Naive thymus-derived CD4-positive, alpha-beta T cell (primary cell): Measurements from ENCODE around the gene CXCL3. TPM values are rescaled to one million over a fixed set of nuclear protein-coding genes. Genes with fewer than 3 reads are reported as not detected.

ENCODE experiments used
- ATAC-seq: fragments of 150-1000 bp; cut with Tn5 transposase; 2 replicates; pipeline ENCODE4 v1.10.0; 2021; ENCODE audit warnings: mild to moderate bottlenecking, moderate library complexity
- CTCF ChIA-PET: fragments of 350-600 bp; sonication (Branson Sonifier 250); formaldehyde crosslinking; loops from one replicate; lab custom pipeline; 2021; ENCODE audit warnings: antibody characterized with exemption; lab: Charles Lee
- POLR2A ChIA-PET: fragments of 350-600 bp; sonication (Branson Sonifier 250); formaldehyde crosslinking; loops from one replicate; lab custom pipeline; 2021; ENCODE audit warnings: antibody characterized with exemption, inconsistent platforms; lab: Charles Lee
- DNase-seq, 9 donors: peaks; one replicate each; pipeline versions ENCODE4 v3.0.0 to v3.0.0-alpha.2; 2020 to 2022; ENCODE audit warnings: mixed read lengths in 1 of 9
- H3K27ac ChIP-seq: one replicate; pipeline ENCODE4 v1.7.0; 2013; ENCODE audit warnings: mild to moderate bottlenecking, low read depth, low read length, moderate library complexity
- H3K27me3 ChIP-seq, 2 donors: one replicate each; pipeline ENCODE4 v1.7.0; 2013; ENCODE audit warnings: low read length in 2 of 2, mild to moderate bottlenecking in 2 of 2, moderate library complexity in 2 of 2; ENCODE audit not compliant: control insufficient read depth in 2 of 2, insufficient read depth in 2 of 2
- H3K36me3 ChIP-seq, 3 experiments: 1 replicate in 2 of 3; 2 replicates in 1 of 3; pipeline ENCODE4 v1.7.0; 2013; ENCODE audit warnings: low read length in 3 of 3, mild to moderate bottlenecking in 3 of 3, moderate library complexity in 1 of 3; ENCODE audit not compliant: insufficient read depth in 3 of 3, control insufficient read depth in 2 of 3
- H3K4me1 ChIP-seq, 2 donors: one replicate each; pipeline ENCODE4 v1.7.0; 2013; ENCODE audit warnings: low read length in 2 of 2, mild to moderate bottlenecking in 2 of 2, moderate library complexity in 1 of 2; ENCODE audit not compliant: control insufficient read depth in 2 of 2, insufficient read depth in 2 of 2
- H3K4me3 ChIP-seq: 2 replicates; pipeline ENCODE4 v1.7.0; 2013; ENCODE audit warnings: mild to moderate bottlenecking, low read length
- H3K9me3 ChIP-seq, 3 experiments: 1 replicate in 2 of 3; 2 replicates in 1 of 3; pipeline ENCODE4 v1.7.0; 2013; ENCODE audit warnings: low read length in 3 of 3; ENCODE audit not compliant: control insufficient read depth in 2 of 3
- H3K27ac Mint-ChIP-seq, 9 donors: one replicate each; pipeline ENCODE4 v1.8.0; 2020 to 2022; ENCODE audit warnings: mixed read lengths in 9 of 9, mild to moderate bottlenecking in 8 of 9, moderate library complexity in 5 of 9, inconsistent platforms in 2 of 9
- H3K27me3 Mint-ChIP-seq, 5 donors: one replicate each; pipeline ENCODE4 v1.8.0; 2021 to 2022; ENCODE audit warnings: mixed read lengths in 5 of 5, mild to moderate bottlenecking in 1 of 5
- H3K36me3 Mint-ChIP-seq, 5 donors: one replicate each; pipeline ENCODE4 v1.8.0; 2020 to 2022; ENCODE audit warnings: mixed read lengths in 5 of 5, mild to moderate bottlenecking in 3 of 5, inconsistent platforms in 1 of 5
- H3K4me1 Mint-ChIP-seq, 7 donors: one replicate each; pipeline ENCODE4 v1.8.0; 2020 to 2022; ENCODE audit warnings: mixed read lengths in 7 of 7, mild to moderate bottlenecking in 3 of 7, inconsistent platforms in 1 of 7
- H3K4me3 Mint-ChIP-seq, 10 donors: one replicate each; pipeline ENCODE4 v1.8.0; 2020 to 2022; ENCODE audit warnings: mild to moderate bottlenecking in 10 of 10, mixed read lengths in 10 of 10, moderate library complexity in 6 of 10, inconsistent platforms in 2 of 10
- H3K9me3 Mint-ChIP-seq, 11 donors: one replicate each; pipeline ENCODE4 v1.8.0; 2020 to 2022; ENCODE audit warnings: mixed read lengths in 11 of 11, mild to moderate bottlenecking in 4 of 11, inconsistent platforms in 1 of 11, moderate library complexity in 1 of 11
- intact Hi-C, 2 donors: fragments of 100-400 bp; cut with micrococcal nuclease; formaldehyde crosslinking; loops; one replicate each; pipeline ENCODE4 v1.15.1; 2023
- polyA plus RNA-seq, 2 donors: library from polyadenylated mRNA; unstranded; fragments of 300-500 nt; fragmentation: Illumina TruSeq; gene quantifications; one replicate each; pipeline ENCODE4 v1.2.3, GENCODE V29; 2021
- total RNA-seq, 6 experiments: library from RNA in 5 of 6; stranded (reverse) in 5 of 6; gene quantifications; 1 replicate in 5 of 6; 2 replicates in 1 of 6; pipeline ENCODE4 v1.2.3 and lab custom pipeline; 2021 to 2026

Gene CXCL3
- total and polyA plus RNA-seq, 7 experiments from 2014 or later = 0.92 to 15.3 (median 3.0) TPM; not detected in 4

DNA sequence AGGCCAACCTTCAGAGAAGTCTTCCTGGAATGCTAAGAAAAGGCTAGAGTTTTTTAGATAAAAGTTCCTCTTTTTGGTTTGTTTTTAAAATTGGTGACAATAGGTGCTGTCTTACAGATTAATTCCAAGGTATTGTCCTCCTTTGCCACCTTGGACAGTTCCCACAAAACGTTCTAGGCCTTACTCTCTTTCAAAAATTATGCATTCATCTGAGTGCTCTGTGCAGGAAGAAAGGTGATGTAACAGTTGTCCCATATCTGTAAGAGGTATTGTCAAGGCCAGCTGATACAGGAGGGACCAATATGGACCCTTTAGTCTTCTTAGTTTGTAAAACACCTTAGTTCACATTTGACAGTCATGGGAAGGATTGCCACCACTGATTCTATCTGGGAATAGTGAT, 24.2 kb downstream of the CXCL3 start:
- H3K9me3 ChIP-seq = no peaks in the 10 kb centered on the region
- H3K27ac ChIP-seq = no peak overlapping the region
- no peaks in the 10 kb centered on the region for H3K4me1 ChIP-seq
- H3K27me3 ChIP-seq = no peaks in the 10 kb centered on the region
- DNase-seq (no peak), ATAC-seq (no peak)
- no peak overlapping the region for H3K4me3 Mint-ChIP-seq
- H3K36me3 ChIP-seq = no peaks in the 10 kb centered on the region
- ChIA-PET CTCF (no interaction called here), POLR2A (no interaction called here)
- H3K27ac Mint-ChIP-seq = no peak overlapping the region
- H3K27me3 Mint-ChIP-seq = peaks cover 0 to 14% (median 11%) of the 10 kb centered on the region in 5 donors
- H3K4me1 Mint-ChIP-seq = peaks cover 0 to 19% (median 0%) of the 10 kb centered on the region in 7 donors
- intact Hi-C loops = no loop called here
- H3K4me3 ChIP-seq = no peak overlapping the region
- H3K36me3 Mint-ChIP-seq = no peaks in the 10 kb centered on the region
- peaks cover 0 to 6% (median 0%) of the 10 kb centered on the region in 11 donors for H3K9me3 Mint-ChIP-seq

DNA sequence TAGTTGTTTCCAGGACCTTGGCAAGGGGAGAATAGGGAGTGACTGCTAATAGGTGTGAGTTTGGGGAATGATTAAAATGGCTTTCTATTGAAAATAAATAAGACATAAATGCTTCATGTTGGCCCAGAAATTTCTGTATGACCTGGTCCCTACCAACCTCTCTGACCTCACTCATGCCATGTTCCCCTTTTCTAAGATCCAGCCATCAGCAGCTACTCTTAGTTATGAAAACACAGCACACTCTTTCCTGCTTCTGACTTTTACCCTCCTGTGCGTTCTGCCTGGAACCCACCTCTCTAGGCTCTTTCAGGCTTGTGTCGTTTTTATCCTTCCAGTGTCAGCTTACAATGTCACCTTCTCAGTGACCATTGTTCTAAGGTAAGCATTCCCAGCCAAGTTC, 25.2 kb downstream of the CXCL3 start:
- no peak overlapping the region for H3K4me3 ChIP-seq
- intact Hi-C loops = no loop called here
- H3K36me3 Mint-ChIP-seq = no peaks in the 10 kb centered on the region
- H3K27me3 ChIP-seq = no peaks in the 10 kb centered on the region
- POLR2A ChIA-PET = no interaction called here
- no peaks in the 10 kb centered on the region for H3K36me3 ChIP-seq
- no peak for ATAC-seq
- no peak overlapping the region for H3K4me3 Mint-ChIP-seq
- CTCF ChIA-PET = no interaction called here
- no peaks in the 10 kb centered on the region for H3K9me3 ChIP-seq
- no peak overlapping the region for H3K27ac Mint-ChIP-seq
- peaks cover 0 to 6% (median 0%) of the 10 kb centered on the region in 11 donors for H3K9me3 Mint-ChIP-seq
- no peak for DNase-seq
- no peak overlapping the region for H3K27ac ChIP-seq
- peaks cover 0 to 16% (median 0%) of the 10 kb centered on the region in 7 donors for H3K4me1 Mint-ChIP-seq
- H3K4me1 ChIP-seq = no peaks in the 10 kb centered on the region
- peaks cover 0 to 14% (median 7%) of the 10 kb centered on the region in 5 donors for H3K27me3 Mint-ChIP-seq

DNA sequence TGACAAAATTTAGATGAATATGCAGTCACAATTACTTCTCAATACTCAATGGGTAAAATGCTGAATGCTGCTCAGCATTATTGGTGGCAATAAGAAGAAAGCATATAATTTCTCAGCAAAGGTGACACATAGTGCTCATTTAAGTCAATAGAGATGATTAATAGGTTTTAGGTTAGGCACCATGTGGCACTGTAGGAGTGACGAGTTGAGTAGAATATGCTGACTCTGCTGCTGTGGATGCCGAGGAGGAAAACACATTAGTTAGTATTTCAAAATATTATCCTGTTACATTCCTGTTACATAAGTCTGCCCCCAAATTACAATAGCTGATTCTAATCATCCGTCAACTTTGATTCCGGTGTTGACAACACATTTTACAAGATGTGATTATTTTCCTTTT, 26.4 kb downstream of the CXCL3 start:
- POLR2A ChIA-PET = no interaction called here
- Mint-ChIP-seq H3K27ac (no peak overlapping the region), H3K9me3 (peaks cover 0 to 6% (median 0%) of the 10 kb centered on the region in 11 donors), H3K36me3 (no peaks in the 10 kb centered on the region), H3K4me1 (peaks cover 0 to 16% (median 0%) of the 10 kb centered on the region in 7 donors), H3K27me3 (peaks cover 0 to 14% (median 7%) of the 10 kb centered on the region in 5 donors), H3K4me3 (no peak overlapping the region)
- CTCF ChIA-PET = no interaction called here
- Histone ChIP-seq H3K27me3 (no peaks in the 10 kb centered on the region), H3K4me1 (no peaks in the 10 kb centered on the region), H3K9me3 (no peaks in the 10 kb centered on the region), H3K36me3 (no peaks in the 10 kb centered on the region), H3K27ac (no peak overlapping the region), H3K4me3 (no peak overlapping the region)
- DNase-seq (no peak), ATAC-seq (peak; percentile 18)
- intact Hi-C loops = no loop called here

DNA sequence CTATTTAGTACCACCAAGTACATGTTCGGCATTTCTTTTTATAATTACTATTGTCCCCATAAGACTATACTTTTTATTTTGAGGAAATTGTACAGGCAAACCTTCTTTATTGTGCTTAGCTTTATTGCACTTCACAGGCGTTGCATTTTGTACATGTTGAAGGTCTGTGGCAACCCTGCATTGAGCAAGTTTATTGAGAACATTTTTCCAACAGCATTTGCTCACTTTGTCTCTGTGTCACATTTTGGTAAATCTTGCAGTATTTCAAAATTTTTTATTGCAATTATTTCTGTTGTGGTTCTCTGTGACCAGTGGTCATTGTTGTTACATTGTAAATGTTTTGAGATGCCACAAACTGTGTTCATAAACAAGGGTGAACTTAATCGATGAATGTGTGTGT, 29.2 kb downstream of the CXCL3 start:
- POLR2A ChIA-PET = no interaction called here
- no peaks in the 10 kb centered on the region for H3K36me3 ChIP-seq

DNA sequence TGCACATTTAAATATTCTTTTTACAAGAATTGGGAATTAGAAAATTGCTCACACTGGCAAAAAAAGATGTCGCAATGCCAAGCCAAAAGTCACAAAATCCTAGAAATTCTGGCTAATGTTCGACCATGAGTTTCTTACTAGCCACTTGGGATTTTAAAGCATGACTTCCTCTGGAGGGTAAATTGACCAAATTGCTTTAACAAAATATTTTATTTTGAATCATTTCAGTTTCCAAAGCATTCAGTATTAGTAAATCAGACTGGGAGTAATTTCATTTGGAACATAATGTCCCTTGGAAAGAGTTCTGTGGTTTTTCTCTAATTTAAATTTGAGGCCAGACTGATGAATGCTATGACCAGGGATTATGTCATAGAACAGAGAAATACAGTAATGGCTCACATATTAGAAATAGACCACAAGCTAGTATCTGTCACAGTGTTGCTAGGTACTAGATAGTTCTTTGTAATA, 32.4 kb downstream of the CXCL3 start:
- H3K9me3 ChIP-seq = no peaks in the 10 kb centered on the region
- peaks cover 0 to 7% (median 0%) of the 10 kb centered on the region in 11 donors for H3K9me3 Mint-ChIP-seq
- H3K36me3 Mint-ChIP-seq = no peaks in the 10 kb centered on the region
- no peak overlapping the region for H3K4me3 ChIP-seq
- H3K27ac ChIP-seq = no peak overlapping the region
- ChIA-PET CTCF (no interaction called here), POLR2A (no interaction called here)
- H3K4me3 Mint-ChIP-seq = no peak overlapping the region
- intact Hi-C loops = no loop called here
- no peak for DNase-seq
- H3K4me1 Mint-ChIP-seq = no peaks in the 10 kb centered on the region
- H3K36me3 ChIP-seq = no peaks in the 10 kb centered on the region
- no peaks in the 10 kb centered on the region for H3K4me1 ChIP-seq
- H3K27me3 Mint-ChIP-seq = peaks cover 0 to 10% (median 5%) of the 10 kb centered on the region in 5 donors
- no peak overlapping the region for H3K27ac Mint-ChIP-seq
- H3K27me3 ChIP-seq = no peaks in the 10 kb centered on the region
- no peak for ATAC-seq

More for the DNA sequence above, 29.2 kb downstream of the CXCL3 start:
- intact Hi-C loops = no loop called here
- Mint-ChIP-seq H3K9me3 (peaks cover 0 to 6% (median 0%) of the 10 kb centered on the region in 11 donors), H3K36me3 (no peaks in the 10 kb centered on the region), H3K4me3 (no peak overlapping the region), H3K27me3 (peaks cover 0 to 12% (median 7%) of the 10 kb centered on the region in 5 donors), H3K4me1 (peaks cover 0 to 2% (median 0%) of the 10 kb centered on the region in 7 donors), H3K27ac (no peak overlapping the region)
- no peak for DNase-seq
- no peak overlapping the region for H3K4me3 ChIP-seq
- no peaks in the 10 kb centered on the region for H3K27me3 ChIP-seq
- H3K27ac ChIP-seq = no peak overlapping the region
- H3K4me1 ChIP-seq = no peaks in the 10 kb centered on the region
- H3K9me3 ChIP-seq = no peaks in the 10 kb centered on the region
- CTCF ChIA-PET = no interaction called here
- ATAC-seq = no peak

DNA sequence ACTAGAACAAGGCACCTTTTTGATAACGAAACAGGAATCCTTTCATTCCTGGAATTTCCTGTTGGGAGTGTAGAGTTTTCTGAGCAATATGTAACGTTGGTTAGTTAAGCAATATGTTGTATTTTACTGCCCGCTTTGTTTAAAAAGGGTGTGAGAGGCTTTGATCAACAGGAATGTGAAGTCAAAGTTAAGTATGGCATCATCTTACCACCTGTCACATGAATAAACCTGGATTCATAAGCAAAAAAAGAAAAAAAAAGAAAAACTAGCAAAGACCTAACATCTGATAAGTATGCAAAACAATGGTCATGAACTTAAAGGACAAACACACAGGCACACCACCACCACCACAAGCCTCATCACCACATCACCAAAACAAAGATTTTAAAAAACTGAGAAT, 33.0 kb downstream of the CXCL3 start:
- intact Hi-C loops = no loop called here
- Mint-ChIP-seq H3K36me3 (no peaks in the 10 kb centered on the region), H3K27ac (no peak overlapping the region)

GRCh38 chr4:74004668-74005067, 33.8 kb downstream of the CXCL3 start:
- intact Hi-C loops = no loop called here

More for the DNA sequence above, 33.0 kb downstream of the CXCL3 start:
- Histone ChIP-seq H3K9me3 (no peaks in the 10 kb centered on the region), H3K27me3 (no peaks in the 10 kb centered on the region), H3K27ac (no peak overlapping the region), H3K36me3 (no peaks in the 10 kb centered on the region), H3K4me1 (no peaks in the 10 kb centered on the region), H3K4me3 (no peak overlapping the region)
- no peaks in the 10 kb centered on the region for H3K4me1 Mint-ChIP-seq
- peaks cover 0 to 5% (median 1%) of the 10 kb centered on the region in 5 donors for H3K27me3 Mint-ChIP-seq
- DNase-seq (no peak), ATAC-seq (no peak)
- CTCF ChIA-PET = no interaction called here
- POLR2A ChIA-PET = no interaction called here
- H3K4me3 Mint-ChIP-seq = no peak overlapping the region
- peaks cover 0 to 6% (median 0%) of the 10 kb centered on the region in 11 donors for H3K9me3 Mint-ChIP-seq

More at GRCh38 chr4:74004668-74005067, 33.8 kb downstream of the CXCL3 start:
- Histone ChIP-seq H3K4me3 (no peak overlapping the region), H3K9me3 (no peaks in the 10 kb centered on the region), H3K4me1 (no peaks in the 10 kb centered on the region), H3K27ac (no peak overlapping the region), H3K27me3 (no peaks in the 10 kb centered on the region), H3K36me3 (no peaks in the 10 kb centered on the region)
- Mint-ChIP-seq H3K4me1 (no peaks in the 10 kb centered on the region), H3K27me3 (peaks cover 0 to 4% (median 0%) of the 10 kb centered on the region in 5 donors), H3K4me3 (no peak overlapping the region), H3K36me3 (no peaks in the 10 kb centered on the region), H3K9me3 (peaks cover 0 to 6% (median 0%) of the 10 kb centered on the region in 11 donors), H3K27ac (no peak overlapping the region)
- no peak for DNase-seq
- no peak for ATAC-seq
- POLR2A ChIA-PET = no interaction called here
- CTCF ChIA-PET = no interaction called here
